ENCODE data around the gene NECTIN2. TPM values are rescaled to one million over a fixed set of nuclear protein-coding genes. Genes with fewer than 3 reads are reported as not detected.

Gene NECTIN2
- polyA plus RNA-seq, 2 of the 4 experiments (the other 2 are of a cell fraction), result 69.4 to 89.6 TPM

GRCh38 chr19:44876930-44877535 is 30.9 kb downstream of the NECTIN2 start:
- POLR2A ChIA-PET, result no interaction called here

GRCh38 chr19:44878120-44878865 is 32.2 kb downstream of the NECTIN2 start:
- 83% methylated on average over 24 of the region's 26 CpGs for WGBS (ENCODE audit: missing lambda C conversion rate)
- DNase-seq (ENCODE audit: low read depth in 1 of 2, low spot score in 1 of 2), result no peak
- Histone ChIP-seq H3K27ac (no peak overlapping the region), H3K4me2 (no peak overlapping the region), H3K4me3 (no peak overlapping the region), H3K9me3 (no peaks in the 10 kb centered on the region), H3K4me1 (no peaks in the 10 kb centered on the region)
- POLR2A ChIA-PET, result no interaction called here
- no peak for TF ChIP-seq EHMT2 (IDR thresholded peaks at IDR 0.05; ENCODE audit: low read depth)
- CTCF ChIA-PET, result interaction anchor here (0.9 to 1.8 kb wide), 3 partner anchors 8 to 154 kb away, joined by 3 to 5 read pairs (median 4); no protein-coding TSS in a partner anchor
- ATAC-seq, result no peak
- no peak for FAIRE-seq

More at GRCh38 chr19:44876930-44877535, 30.9 kb downstream of the NECTIN2 start:
- no peaks in the 10 kb centered on the region for H3K4me1 ChIP-seq
- WGBS (ENCODE audit: missing lambda C conversion rate), result 72% methylated on average over 5 of the region's 5 CpGs
- no peak for DNase-seq (ENCODE audit: low read depth in 1 of 2, low spot score in 1 of 2)
- H3K9me3 ChIP-seq, result no peaks in the 10 kb centered on the region
- no peak overlapping the region for H3K27ac ChIP-seq
- H3K4me3 ChIP-seq, result no peak overlapping the region
- no peak overlapping the region for H3K4me2 ChIP-seq
- CTCF ChIA-PET, result interaction anchor here (1.2 to 2.1 kb wide), 4 partner anchors 14 to 93 kb away, joined by 3 to 7 read pairs (median 4); partner anchors contain the start of gene APOE
- peak; percentile 8 to 14; a peak in 2 of 6 replicates for ATAC-seq
- TF ChIP-seq RNF2 (IDR thresholded peaks at IDR 0.05; ENCODE audit: borderline replicate concordance, low read depth), result no peak
- TF ChIP-seq RFX5 (IDR thresholded peaks at IDR 0.05), result no peak
- TF ChIP-seq SREBF2 (IDR thresholded peaks at IDR 0.05), result no peak
- TF ChIP-seq PBX3 (IDR thresholded peaks at IDR 0.05), result no peak
- FAIRE-seq, result no peak

GRCh38 chr19:44879309-44880065 is 33.4 kb downstream of the NECTIN2 start:
- H3K4me1 ChIP-seq, result no peaks in the 10 kb centered on the region
- H3K4me2 ChIP-seq, result no peak overlapping the region
- DNase-seq (ENCODE audit: low read depth in 1 of 2, low spot score in 1 of 2), result no peak
- no peak; a peak in 1 of 6 replicates for ATAC-seq
- FAIRE-seq, result no peak
- no peak overlapping the region for H3K27ac ChIP-seq
- CTCF ChIA-PET, result interaction anchor here (0.9 to 1.8 kb wide), 4 partner anchors 9 to 155 kb away, joined by 3 to 5 read pairs (median 4); no protein-coding TSS in a partner anchor
- H3K9me3 ChIP-seq, result no peaks in the 10 kb centered on the region
- TF ChIP-seq HOXA7 (CRISPR knock-in tag; IDR thresholded peaks at IDR 0.05), result no peak
- TF ChIP-seq RAD21 (conservative IDR thresholded peaks at IDR 0.05 in 1 of 2, IDR thresholded peaks at IDR 0.05 in 1 of 2), result no peak
- no peak for TF ChIP-seq KDM5A (IDR thresholded peaks at IDR 0.05)
- TF ChIP-seq ZSCAN20 (CRISPR knock-in tag; IDR thresholded peaks at IDR 0.05), result no peak
- no peak for TF ChIP-seq ZNF302 (CRISPR knock-in tag; IDR thresholded peaks at IDR 0.05)
- TF ChIP-seq TP53 (CRISPR knock-in tag; IDR thresholded peaks at IDR 0.05), result no peak
- no peak for TF ChIP-seq SREBF2 (IDR thresholded peaks at IDR 0.05)
- no peak for TF ChIP-seq EHMT2 (IDR thresholded peaks at IDR 0.05; ENCODE audit: low read depth)
- TF ChIP-seq MAZ (IDR thresholded peaks at IDR 0.05; ENCODE audit: borderline replicate concordance, low read depth, low read length), result no peak
- TF ChIP-seq FOSB (CRISPR knock-in tag; IDR thresholded peaks at IDR 0.05), result no peak
- no peak for TF ChIP-seq JUN (IDR thresholded peaks at IDR 0.05)
- TF ChIP-seq GATA3 (IDR thresholded peaks at IDR 0.05; ENCODE audit: borderline replicate concordance), result no peak
- TF ChIP-seq PHF8 (IDR thresholded peaks at IDR 0.05; ENCODE audit: borderline replicate concordance, low read depth), result no peak
- TF ChIP-seq PBX3 (IDR thresholded peaks at IDR 0.05), result no peak
- no peak for TF ChIP-seq BHLHE40 (IDR thresholded peaks at IDR 0.05; ENCODE audit: low read depth, low read length)
- no peak for TF ChIP-seq CHD4 (IDR thresholded peaks at IDR 0.05; ENCODE audit: borderline replicate concordance)
- no peak for TF ChIP-seq RNF2 (IDR thresholded peaks at IDR 0.05; ENCODE audit: borderline replicate concordance, low read depth)
- no peak for TF ChIP-seq ESRRA (IDR thresholded peaks at IDR 0.05; ENCODE audit: borderline replicate concordance, low read length)
- no peak for TF ChIP-seq USF2 (IDR thresholded peaks at IDR 0.05)
- no peak for TF ChIP-seq HOXB5 (CRISPR knock-in tag; IDR thresholded peaks at IDR 0.05)
- no peak overlapping the region for H3K4me3 ChIP-seq
- whole genome bisulfite sequencing (ENCODE audit: missing lambda C conversion rate), result 82% methylated on average over 18 of the region's 18 CpGs
- POLR2A ChIA-PET, result no interaction called here
